Ishikawa (cell line): ENCODE data around the gene PAX2.

Source experiments
- CEBPB ChIP-seq: IDR thresholded peaks from 2 replicates; pipeline ENCODE4 v1.6.1; 2012
- EP300 ChIP-seq: IDR thresholded peaks from 2 replicates; pipeline ENCODE4 v1.6.1; 2012; ENCODE audit warnings: borderline replicate concordance
- TAF1 ChIP-seq: IDR thresholded peaks from 2 replicates; pipeline ENCODE4 v1.6.1; 2012; ENCODE audit warnings: low read depth, mild to moderate bottlenecking
- YY1 ChIP-seq: IDR thresholded peaks from 2 replicates; pipeline ENCODE4 v1.6.1; 2012; ENCODE audit warnings: low read depth

GRCh38 chr10:100774876-100775275, 29.5 kb downstream of the PAX2 start:
- TF ChIP-seq EP300 = no peak
- no peak for TF ChIP-seq TAF1
- TF ChIP-seq YY1 = no peak
- no peak for TF ChIP-seq CEBPB
